Type B pancreatic cell (in vitro differentiated cells): ENCODE data around the gene MAP4K5. TPM values are rescaled to one million over a fixed set of nuclear protein-coding genes. Genes with fewer than 3 reads are reported as not detected.

Experiments
- DNase-seq: peaks from one replicate; pipeline ENCODE4 v3.0.0; 2021; ENCODE audit warnings: mixed read lengths; ENCODE audit not compliant: unreplicated experiment; ENCODE audit errors: extremely low spot score
- H3K27ac Mint-ChIP-seq: 2 replicates; pipeline ENCODE4 v1.8.0; 2021; ENCODE audit warnings: mild to moderate bottlenecking, mixed read lengths
- H3K27me3 Mint-ChIP-seq: 2 replicates; pipeline ENCODE4 v1.8.0; 2021; ENCODE audit warnings: mixed read lengths
- H3K36me3 Mint-ChIP-seq: 2 replicates; pipeline ENCODE4 v1.8.0; 2021; ENCODE audit warnings: mixed read lengths
- H3K4me1 Mint-ChIP-seq: one replicate; pipeline ENCODE4 v1.8.0; 2021; ENCODE audit warnings: mixed read lengths; ENCODE audit not compliant: unreplicated experiment
- H3K4me3 Mint-ChIP-seq: 2 replicates; pipeline ENCODE4 v1.8.0; 2021; ENCODE audit warnings: mild to moderate bottlenecking, mixed read lengths
- H3K9me3 Mint-ChIP-seq: 2 replicates; pipeline ENCODE4 v1.8.0; 2021; ENCODE audit warnings: mixed read lengths
- total RNA-seq: library from RNA; stranded (reverse); gene quantifications from 2 replicates; pipeline ENCODE4 v1.2.1, GENCODE V29; 2021; ENCODE audit warnings: low replicate concordance
- TF ChIP-seq, protein P1 (sequence below): fragments of 200-600 bp; sonication (generic); conservative IDR thresholded peaks from 2 replicates; pipeline ENCODE4 v1.5.0; 2021; ENCODE audit warnings: antibody characterized with exemption, mild to moderate bottlenecking

The MAP4K5 gene
- total RNA-seq, 1 donor from 2014 or later, result 58.4 TPM

DNA sequence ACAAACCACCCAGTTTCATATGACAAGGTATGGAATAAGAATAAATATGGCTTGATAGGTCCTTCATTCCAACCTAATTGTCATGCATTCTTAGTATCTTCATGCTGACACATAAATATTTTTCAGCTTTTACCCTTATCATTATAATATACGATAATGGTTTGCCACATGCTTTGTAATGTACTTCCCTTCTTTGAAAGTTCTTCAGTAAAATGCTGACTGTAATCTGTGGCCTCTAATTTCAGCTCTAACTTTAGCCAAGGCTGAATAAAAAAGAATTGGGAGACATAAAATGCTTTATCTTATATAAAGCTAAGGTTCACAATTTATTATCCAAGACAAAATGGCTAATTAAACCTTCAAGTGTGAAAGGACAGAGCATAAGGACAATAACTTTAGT lies 2.6 kb upstream of the MAP4K5 start:
- H3K27me3 Mint-ChIP-seq, result no peaks in the 10 kb centered on the region
- peaks cover 12% of the 10 kb centered on the region for H3K4me1 Mint-ChIP-seq
- no peaks in the 10 kb centered on the region for H3K9me3 Mint-ChIP-seq
- TF ChIP-seq, protein P1, sequence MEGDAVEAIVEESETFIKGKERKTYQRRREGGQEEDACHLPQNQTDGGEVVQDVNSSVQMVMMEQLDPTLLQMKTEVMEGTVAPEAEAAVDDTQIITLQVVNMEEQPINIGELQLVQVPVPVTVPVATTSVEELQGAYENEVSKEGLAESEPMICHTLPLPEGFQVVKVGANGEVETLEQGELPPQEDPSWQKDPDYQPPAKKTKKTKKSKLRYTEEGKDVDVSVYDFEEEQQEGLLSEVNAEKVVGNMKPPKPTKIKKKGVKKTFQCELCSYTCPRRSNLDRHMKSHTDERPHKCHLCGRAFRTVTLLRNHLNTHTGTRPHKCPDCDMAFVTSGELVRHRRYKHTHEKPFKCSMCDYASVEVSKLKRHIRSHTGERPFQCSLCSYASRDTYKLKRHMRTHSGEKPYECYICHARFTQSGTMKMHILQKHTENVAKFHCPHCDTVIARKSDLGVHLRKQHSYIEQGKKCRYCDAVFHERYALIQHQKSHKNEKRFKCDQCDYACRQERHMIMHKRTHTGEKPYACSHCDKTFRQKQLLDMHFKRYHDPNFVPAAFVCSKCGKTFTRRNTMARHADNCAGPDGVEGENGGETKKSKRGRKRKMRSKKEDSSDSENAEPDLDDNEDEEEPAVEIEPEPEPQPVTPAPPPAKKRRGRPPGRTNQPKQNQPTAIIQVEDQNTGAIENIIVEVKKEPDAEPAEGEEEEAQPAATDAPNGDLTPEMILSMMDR, result no peak
- H3K27ac Mint-ChIP-seq, result no peak overlapping the region
- no peak overlapping the region for H3K4me3 Mint-ChIP-seq
- no peaks in the 10 kb centered on the region for H3K36me3 Mint-ChIP-seq
- no peak for DNase-seq

DNA sequence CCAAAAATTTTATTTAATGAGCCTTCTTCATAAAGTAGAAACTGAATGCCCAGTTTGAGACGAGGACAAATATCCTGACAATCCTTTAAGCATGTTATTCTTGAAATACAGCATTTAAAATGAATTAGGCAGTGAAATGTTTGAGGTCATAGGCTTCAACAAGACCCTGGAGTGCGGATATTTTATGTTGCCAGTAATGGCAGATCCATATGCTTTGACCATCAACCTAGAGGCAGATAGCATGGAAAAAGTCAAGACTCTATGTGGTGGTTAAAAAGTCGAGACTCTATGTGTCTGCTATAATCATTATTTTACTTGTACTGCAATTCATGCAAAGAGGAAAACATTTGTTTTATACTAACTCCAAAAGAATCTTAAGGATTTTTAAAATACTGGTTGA lies 2.0 kb upstream of the MAP4K5 start:
- Mint-ChIP-seq H3K4me1 (peaks cover 18% of the 10 kb centered on the region), H3K4me3 (no peak overlapping the region), H3K27ac (peak overlapping the region; percentile 9), H3K27me3 (no peaks in the 10 kb centered on the region), H3K9me3 (no peaks in the 10 kb centered on the region), H3K36me3 (no peaks in the 10 kb centered on the region)
- DNase-seq, result no peak
- TF ChIP-seq, protein P1, result no peak

DNA sequence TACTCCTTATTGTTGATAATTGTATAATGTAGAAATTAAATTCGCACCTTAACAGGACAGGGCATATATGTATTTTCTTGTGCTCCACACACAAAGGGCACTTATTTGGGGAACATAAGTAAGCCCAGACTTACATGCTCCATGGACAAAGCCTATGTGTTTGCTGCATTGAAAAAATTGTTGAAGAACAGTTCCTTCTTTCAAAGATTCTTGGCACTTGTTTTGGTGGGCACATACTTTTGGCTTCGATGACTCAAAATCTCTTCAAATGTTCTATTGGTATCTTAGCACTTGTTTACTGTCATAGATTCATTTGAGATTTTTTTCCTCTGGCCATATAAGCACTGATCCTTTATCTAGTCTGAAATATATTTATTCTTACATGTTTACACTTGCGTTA lies 1.4 kb upstream of the MAP4K5 start:
- DNase-seq, result no peak
- Mint-ChIP-seq H3K4me3 (peak overlapping the region; percentile 12), H3K27me3 (no peaks in the 10 kb centered on the region), H3K27ac (peak overlapping the region; percentile 9), H3K9me3 (no peaks in the 10 kb centered on the region), H3K36me3 (no peaks in the 10 kb centered on the region), H3K4me1 (peaks cover 24% of the 10 kb centered on the region)
- TF ChIP-seq, protein P1, result no peak

DNA sequence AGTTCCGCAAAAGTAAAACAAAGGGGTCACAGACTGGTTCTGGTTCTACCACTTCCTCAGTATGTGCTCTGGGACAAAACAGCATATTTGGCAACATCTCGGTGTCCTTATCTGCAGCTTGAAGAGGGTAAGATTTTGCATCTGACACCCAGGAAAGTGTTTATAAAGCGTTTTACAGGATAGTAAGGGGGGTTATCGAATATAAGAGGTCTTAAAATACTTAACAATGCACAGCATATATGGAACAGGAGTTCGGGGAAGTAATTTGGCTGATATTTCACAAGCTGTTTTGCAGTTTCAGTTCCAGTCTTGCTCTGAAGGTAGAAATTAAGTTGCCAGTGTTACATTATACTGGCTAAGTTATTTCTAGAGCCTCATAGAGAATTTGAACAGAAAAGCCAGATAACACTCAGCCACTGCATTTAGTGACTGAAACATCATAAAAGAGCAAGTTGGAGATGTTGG lies 904 bp upstream of the MAP4K5 start:
- DNase-seq, result no peak
- Mint-ChIP-seq H3K27ac (peak overlapping the region; percentile 74), H3K9me3 (no peaks in the 10 kb centered on the region), H3K4me1 (peaks cover 26% of the 10 kb centered on the region), H3K36me3 (no peaks in the 10 kb centered on the region), H3K4me3 (peak overlapping the region; percentile 84), H3K27me3 (no peaks in the 10 kb centered on the region)
- TF ChIP-seq, protein P1, result no peak

DNA sequence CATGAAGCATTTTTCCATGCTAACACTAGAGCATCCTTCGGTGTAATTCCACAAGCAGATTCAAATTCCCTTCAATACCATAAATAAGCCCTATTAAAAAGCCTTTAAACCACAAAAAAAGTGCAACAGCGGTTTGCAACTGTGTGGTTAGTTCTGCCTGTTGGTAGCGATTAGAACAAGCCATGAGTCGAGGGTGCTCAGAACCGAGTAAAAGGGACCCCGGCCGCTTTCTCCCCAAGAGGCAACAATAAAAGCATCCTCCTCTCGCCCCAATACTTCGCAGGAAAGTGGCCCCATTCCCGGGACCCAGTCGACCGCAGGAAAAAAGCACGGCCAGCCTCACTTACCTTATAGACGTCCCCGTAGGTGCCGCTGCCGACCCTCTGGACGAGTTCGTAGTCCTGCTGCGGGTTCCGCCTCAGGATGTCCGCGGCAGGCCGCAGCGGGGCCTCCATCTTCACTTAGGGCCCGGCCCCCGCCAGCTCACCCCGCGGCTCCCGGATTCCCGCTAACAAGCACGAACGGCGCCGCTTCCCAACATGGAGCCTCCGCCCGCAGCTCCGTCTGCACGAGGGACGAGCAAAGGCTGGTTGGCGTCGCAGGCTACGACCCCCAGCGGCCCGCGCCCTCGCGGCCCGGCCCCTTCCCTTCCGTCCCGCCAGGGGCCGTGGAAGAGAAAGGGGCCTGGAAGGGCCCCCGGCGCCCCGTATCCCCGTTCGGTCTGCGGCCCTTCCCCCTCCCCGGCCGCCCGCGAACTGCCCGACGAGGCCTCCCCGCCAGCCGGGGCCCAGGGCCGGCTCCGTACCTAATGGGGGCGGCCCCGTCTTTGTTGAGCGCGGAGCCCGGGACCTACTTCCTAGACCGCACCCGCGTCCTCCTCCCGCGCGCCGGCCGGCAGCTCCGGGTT lies 521 bp downstream of the MAP4K5 start:
- peaks cover 31% of the 10 kb centered on the region for H3K4me1 Mint-ChIP-seq
- no peaks in the 10 kb centered on the region for H3K9me3 Mint-ChIP-seq
- peak overlapping the region; percentile 96 for H3K4me3 Mint-ChIP-seq
- TF ChIP-seq, protein P1, result no peak
- no peaks in the 10 kb centered on the region for H3K36me3 Mint-ChIP-seq
- peak; percentile 75 for DNase-seq
- peak overlapping the region; percentile 87 for H3K27ac Mint-ChIP-seq
- H3K27me3 Mint-ChIP-seq, result no peaks in the 10 kb centered on the region
